Measurements from ENCODE around the gene NACAD.

- TF ChIP-seq, protein P1, sequence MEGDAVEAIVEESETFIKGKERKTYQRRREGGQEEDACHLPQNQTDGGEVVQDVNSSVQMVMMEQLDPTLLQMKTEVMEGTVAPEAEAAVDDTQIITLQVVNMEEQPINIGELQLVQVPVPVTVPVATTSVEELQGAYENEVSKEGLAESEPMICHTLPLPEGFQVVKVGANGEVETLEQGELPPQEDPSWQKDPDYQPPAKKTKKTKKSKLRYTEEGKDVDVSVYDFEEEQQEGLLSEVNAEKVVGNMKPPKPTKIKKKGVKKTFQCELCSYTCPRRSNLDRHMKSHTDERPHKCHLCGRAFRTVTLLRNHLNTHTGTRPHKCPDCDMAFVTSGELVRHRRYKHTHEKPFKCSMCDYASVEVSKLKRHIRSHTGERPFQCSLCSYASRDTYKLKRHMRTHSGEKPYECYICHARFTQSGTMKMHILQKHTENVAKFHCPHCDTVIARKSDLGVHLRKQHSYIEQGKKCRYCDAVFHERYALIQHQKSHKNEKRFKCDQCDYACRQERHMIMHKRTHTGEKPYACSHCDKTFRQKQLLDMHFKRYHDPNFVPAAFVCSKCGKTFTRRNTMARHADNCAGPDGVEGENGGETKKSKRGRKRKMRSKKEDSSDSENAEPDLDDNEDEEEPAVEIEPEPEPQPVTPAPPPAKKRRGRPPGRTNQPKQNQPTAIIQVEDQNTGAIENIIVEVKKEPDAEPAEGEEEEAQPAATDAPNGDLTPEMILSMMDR (tag by site-specific recombination; IDR thresholded peaks at IDR 0.05) = no peak
- TF ChIP-seq ZNF114 (tag by site-specific recombination; IDR thresholded peaks at IDR 0.05) (no peak), ZNF660 (tag by site-specific recombination; IDR thresholded peaks at IDR 0.05) (no peak), KLF16 (tag by site-specific recombination; IDR thresholded peaks at IDR 0.05) (no peak), ZNF16 (tag by site-specific recombination; IDR thresholded peaks at IDR 0.05; ENCODE audit: low read depth) (no peak)
Measured at GRCh38 chr7:45071528-45071927, 17.2 kb downstream of the NACAD start.

All from HEK293 (cell line).